GM12892 (cell line): ENCODE measurements around the gene GREB1L.

Source experiments
- DNase-seq: peaks from one replicate; pipeline ENCODE4 v3.0.0; 2011; ENCODE audit not compliant: insufficient read length
- FAIRE-seq: peaks from 2 replicates; lab custom pipeline; 2011; peaks lifted over from hg19 to GRCh38; lab: Jason Lieb, UNC
- POLR2A ChIP-seq: IDR thresholded peaks from 2 replicates; pipeline ENCODE4 v1.6.1; 2011; ENCODE audit warnings: low read depth, low read length, control low read depth
- POLR2AphosphoS5 ChIP-seq: IDR thresholded peaks from 2 replicates; pipeline ENCODE4 v1.6.1; 2011; ENCODE audit warnings: low read depth, low read length, control low read depth
- TAF1 ChIP-seq: IDR thresholded peaks from 2 replicates; pipeline ENCODE4 v1.6.1; 2011; ENCODE audit warnings: low read depth, mild to moderate bottlenecking, control low read depth, low read length, borderline replicate concordance

GREB1L gene

GRCh38 chr18:21230436-21230835, 11.6 kb upstream of the GREB1L start:
- FAIRE-seq: no peak
- TF ChIP-seq POLR2AphosphoS5 (no peak), POLR2A (no peak), TAF1 (no peak)
- no peak for DNase-seq

GRCh38 chr18:21241301-21242048, 557 bp upstream of the GREB1L start:
- TF ChIP-seq POLR2AphosphoS5: no peak
- no peak for TF ChIP-seq POLR2A
- no peak for TF ChIP-seq TAF1
- no peak for FAIRE-seq
- DNase-seq: no peak

- DNase-seq (no peak), FAIRE-seq (no peak)
- TF ChIP-seq TAF1: no peak
- no peak for TF ChIP-seq POLR2AphosphoS5
- no peak for TF ChIP-seq POLR2A
These were observed 859 bp downstream of the GREB1L start for GRCh38 chr18:21242780-21243401.

- no peak for FAIRE-seq
- no peak for DNase-seq
- TF ChIP-seq POLR2AphosphoS5 (no peak), POLR2A (no peak), TAF1 (no peak)
These were observed 12.5 kb downstream of the GREB1L start for GRCh38 chr18:21254576-21254975.

GRCh38 chr18:21255211-21255610, 13.2 kb downstream of the GREB1L start:
- DNase-seq: no peak
- TF ChIP-seq TAF1 (no peak), POLR2A (no peak), POLR2AphosphoS5 (no peak)
- FAIRE-seq: no peak

GRCh38 chr18:21257386-21257785, 15.4 kb downstream of the GREB1L start:
- TF ChIP-seq POLR2AphosphoS5 (no peak), POLR2A (no peak), TAF1 (no peak)
- no peak for DNase-seq
- no peak for FAIRE-seq

GRCh38 chr18:21260621-21261020, 18.6 kb downstream of the GREB1L start:
- FAIRE-seq (no peak), DNase-seq (no peak)
- no peak for TF ChIP-seq POLR2AphosphoS5
- no peak for TF ChIP-seq POLR2A
- no peak for TF ChIP-seq TAF1

- no peak for TF ChIP-seq TAF1
- DNase-seq: no peak
- no peak for FAIRE-seq
These were observed 19.3 kb downstream of the GREB1L start for GRCh38 chr18:21261352-21261751.

GRCh38 chr18:21262244-21262643, 20.2 kb downstream of the GREB1L start:
- FAIRE-seq: no peak
- TF ChIP-seq POLR2AphosphoS5: no peak
- TF ChIP-seq POLR2A: no peak
- no peak for TF ChIP-seq TAF1
- no peak for DNase-seq

- FAIRE-seq: no peak
- no peak for DNase-seq
- TF ChIP-seq POLR2A (no peak), POLR2AphosphoS5 (no peak), TAF1 (no peak)
These were observed 20.9 kb downstream of the GREB1L start for GRCh38 chr18:21262979-21263378.

GRCh38 chr18:21264651-21265050, 22.6 kb downstream of the GREB1L start:
- TF ChIP-seq TAF1 (no peak), POLR2A (no peak)
- DNase-seq: no peak
- FAIRE-seq: no peak

- no peak for TF ChIP-seq TAF1
- TF ChIP-seq POLR2A: no peak
- no peak for TF ChIP-seq POLR2AphosphoS5
- no peak for DNase-seq
- FAIRE-seq: no peak
These were observed 24.1 kb downstream of the GREB1L start for GRCh38 chr18:21265971-21266673.
